ENCODE data around the gene TSR3.

TSR3 gene

DNA sequence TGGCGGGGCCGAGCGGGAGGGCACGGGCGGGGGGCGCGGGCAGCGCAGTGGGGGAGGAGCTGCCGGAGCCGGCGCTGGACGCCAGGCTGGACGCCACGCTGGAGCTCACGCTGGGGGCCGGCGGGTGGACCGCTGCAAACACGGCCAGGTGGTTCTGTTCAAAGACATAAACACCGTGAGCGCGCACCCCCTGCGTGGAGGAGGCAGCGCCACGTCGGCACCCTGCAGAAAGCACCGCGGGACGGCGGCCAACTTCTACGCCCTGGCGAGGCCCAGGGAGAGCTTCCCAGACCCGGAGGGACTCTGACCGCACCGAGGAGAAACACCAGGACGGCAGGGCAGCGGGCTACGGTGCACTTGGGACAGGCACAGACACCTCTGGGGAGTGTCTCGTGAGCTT, 33.6 kb upstream of the TSR3 start:
- in situ Hi-C loops (cut with MboI; ENCODE audit: low sequenced_read_pairs, unreplicated experiment): no loop called here
- no peak for DNase-seq (ENCODE audit: low spot score)
- TF ChIP-seq, protein P1, sequence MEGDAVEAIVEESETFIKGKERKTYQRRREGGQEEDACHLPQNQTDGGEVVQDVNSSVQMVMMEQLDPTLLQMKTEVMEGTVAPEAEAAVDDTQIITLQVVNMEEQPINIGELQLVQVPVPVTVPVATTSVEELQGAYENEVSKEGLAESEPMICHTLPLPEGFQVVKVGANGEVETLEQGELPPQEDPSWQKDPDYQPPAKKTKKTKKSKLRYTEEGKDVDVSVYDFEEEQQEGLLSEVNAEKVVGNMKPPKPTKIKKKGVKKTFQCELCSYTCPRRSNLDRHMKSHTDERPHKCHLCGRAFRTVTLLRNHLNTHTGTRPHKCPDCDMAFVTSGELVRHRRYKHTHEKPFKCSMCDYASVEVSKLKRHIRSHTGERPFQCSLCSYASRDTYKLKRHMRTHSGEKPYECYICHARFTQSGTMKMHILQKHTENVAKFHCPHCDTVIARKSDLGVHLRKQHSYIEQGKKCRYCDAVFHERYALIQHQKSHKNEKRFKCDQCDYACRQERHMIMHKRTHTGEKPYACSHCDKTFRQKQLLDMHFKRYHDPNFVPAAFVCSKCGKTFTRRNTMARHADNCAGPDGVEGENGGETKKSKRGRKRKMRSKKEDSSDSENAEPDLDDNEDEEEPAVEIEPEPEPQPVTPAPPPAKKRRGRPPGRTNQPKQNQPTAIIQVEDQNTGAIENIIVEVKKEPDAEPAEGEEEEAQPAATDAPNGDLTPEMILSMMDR (IDR thresholded peaks at IDR 0.05; ENCODE audit: borderline replicate concordance, control extremely low read depth, extremely low read depth, insufficient read depth, missing control alignments): no peak

DNA sequence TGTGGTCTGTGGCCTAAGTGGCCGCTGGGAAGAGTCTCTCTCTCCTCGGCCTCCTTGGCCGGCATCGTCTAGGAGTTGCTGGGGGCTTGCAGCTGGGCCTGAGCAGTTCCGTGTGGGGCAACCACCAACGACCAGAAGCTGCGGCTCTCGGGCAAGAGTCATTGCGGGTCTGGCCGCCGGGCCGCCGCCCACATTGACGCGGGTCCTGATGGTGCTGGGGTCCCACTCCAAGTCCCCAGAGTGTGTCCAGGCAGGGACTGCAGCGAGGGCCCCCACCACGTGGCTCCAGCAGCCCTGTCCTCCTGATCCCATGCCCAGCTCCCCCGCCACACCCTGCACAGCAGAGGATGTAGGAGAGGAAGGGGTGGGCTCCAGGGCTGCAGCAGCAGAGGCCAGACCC, 31.9 kb upstream of the TSR3 start:
- DNase-seq (ENCODE audit: low spot score): no peak
- in situ Hi-C loops (cut with MboI; ENCODE audit: low sequenced_read_pairs, unreplicated experiment): no loop called here
- TF ChIP-seq, protein P1 (IDR thresholded peaks at IDR 0.05; ENCODE audit: borderline replicate concordance, control extremely low read depth, extremely low read depth, insufficient read depth, missing control alignments): no peak

DNA sequence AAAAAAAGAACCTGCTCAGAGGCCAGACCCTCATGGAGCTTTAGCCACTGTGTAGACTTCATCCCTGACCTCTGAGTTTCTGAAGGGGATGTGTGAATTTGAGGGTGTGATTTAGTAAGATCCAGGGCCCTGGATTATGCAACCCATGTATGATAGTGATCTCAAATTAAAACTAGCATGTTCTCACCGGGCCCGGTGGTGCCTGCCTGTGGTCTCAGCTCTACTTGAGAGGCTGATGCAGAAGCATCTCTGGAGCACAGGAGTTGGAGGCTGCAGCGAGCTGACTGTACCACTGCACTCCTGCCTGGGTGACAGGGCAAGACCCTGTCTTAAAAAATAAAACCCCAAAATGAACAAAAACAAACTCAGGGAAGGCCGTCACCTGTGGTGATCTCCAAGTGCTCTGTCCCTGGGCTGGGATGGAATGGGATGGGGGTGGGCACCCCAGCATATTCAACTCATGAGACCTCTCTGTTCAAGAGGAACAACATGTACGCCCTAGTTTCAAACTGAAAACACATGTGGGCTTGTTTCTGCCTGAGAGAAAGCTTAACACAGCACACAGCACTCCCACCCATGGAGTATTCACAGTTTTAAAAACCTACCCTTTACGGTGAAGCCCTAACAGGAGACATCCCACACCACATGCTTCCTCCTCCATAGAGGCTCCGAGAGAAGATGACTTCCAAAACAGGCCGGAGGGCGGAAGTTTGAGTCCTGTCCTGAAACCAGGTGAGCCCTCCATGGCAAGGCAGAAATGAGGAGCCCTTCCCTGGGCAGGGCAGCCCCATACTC, 30.1 kb upstream of the TSR3 start:
- DNase-seq (ENCODE audit: low spot score): no peak
- TF ChIP-seq, protein P1 (IDR thresholded peaks at IDR 0.05; ENCODE audit: borderline replicate concordance, control extremely low read depth, extremely low read depth, insufficient read depth, missing control alignments): no peak
- in situ Hi-C loops (cut with MboI; ENCODE audit: low sequenced_read_pairs, unreplicated experiment): no loop called here

DNA sequence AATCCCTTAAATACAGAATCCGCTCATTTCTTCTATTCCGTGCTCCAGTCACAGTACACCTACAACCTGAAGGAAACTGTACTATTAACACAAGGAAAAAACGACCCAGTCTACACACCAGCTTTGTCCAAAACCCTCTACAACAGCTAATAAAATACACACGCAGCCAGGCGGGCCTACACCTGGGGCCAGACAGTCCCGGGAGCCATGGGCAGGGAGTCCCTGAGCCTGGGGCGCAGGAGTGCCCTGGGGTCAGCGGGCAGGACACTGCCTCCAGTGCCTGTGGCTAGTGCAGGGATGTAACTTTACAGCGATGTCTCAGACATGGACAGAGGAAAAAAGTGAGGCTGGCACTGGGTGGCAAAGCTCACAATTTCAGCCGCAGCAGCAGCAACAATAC, 28.5 kb upstream of the TSR3 start:
- in situ Hi-C loops (cut with MboI; ENCODE audit: low sequenced_read_pairs, unreplicated experiment): no loop called here
- TF ChIP-seq, protein P1 (IDR thresholded peaks at IDR 0.05; ENCODE audit: borderline replicate concordance, control extremely low read depth, extremely low read depth, insufficient read depth, missing control alignments): no peak
- no peak for DNase-seq (ENCODE audit: low spot score)

DNA sequence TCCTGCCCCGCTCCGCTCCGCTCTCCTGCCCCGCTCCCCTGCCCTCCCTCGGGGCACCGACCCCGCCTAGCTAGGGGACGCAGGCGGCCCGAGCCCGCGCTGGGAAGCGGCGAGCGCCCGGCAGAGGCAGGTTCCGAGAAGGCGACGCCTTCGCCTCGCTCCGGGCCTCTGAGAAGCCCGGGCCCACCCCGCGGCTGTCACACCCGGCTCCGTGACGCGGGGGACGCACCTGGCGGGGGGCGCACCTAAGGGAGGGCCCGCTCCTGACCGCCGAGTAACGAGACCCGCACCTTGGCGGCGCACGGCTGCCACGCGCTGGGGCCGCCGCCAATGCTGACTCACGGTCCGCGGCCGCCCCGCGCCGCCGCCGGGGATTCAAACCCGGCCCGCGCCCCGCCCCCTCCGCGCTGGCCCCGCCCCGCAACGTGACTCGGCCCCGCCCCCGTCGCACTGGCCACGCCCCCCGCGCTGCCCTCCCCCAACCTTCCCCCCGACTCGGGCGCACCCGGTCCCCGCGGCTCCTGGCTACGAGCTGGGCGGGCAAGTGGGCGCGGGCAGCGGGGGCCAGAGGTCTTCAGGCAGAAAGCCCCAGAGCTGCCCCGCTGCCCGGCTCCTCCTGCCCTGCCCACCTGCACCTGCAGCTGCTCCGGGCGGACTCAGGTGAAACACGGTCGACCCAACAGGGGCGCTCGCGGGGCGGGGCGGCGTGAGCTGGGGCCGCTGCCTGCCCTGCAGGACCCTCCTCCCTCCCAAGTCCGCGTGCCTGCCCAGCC, 27.8 kb upstream of the TSR3 start:
- TF ChIP-seq, protein P1 (IDR thresholded peaks at IDR 0.05; ENCODE audit: borderline replicate concordance, control extremely low read depth, extremely low read depth, insufficient read depth, missing control alignments): no peak
- in situ Hi-C loops (cut with MboI; ENCODE audit: low sequenced_read_pairs, unreplicated experiment): no loop called here
- DNase-seq (ENCODE audit: low spot score): peak; percentile 93

DNA sequence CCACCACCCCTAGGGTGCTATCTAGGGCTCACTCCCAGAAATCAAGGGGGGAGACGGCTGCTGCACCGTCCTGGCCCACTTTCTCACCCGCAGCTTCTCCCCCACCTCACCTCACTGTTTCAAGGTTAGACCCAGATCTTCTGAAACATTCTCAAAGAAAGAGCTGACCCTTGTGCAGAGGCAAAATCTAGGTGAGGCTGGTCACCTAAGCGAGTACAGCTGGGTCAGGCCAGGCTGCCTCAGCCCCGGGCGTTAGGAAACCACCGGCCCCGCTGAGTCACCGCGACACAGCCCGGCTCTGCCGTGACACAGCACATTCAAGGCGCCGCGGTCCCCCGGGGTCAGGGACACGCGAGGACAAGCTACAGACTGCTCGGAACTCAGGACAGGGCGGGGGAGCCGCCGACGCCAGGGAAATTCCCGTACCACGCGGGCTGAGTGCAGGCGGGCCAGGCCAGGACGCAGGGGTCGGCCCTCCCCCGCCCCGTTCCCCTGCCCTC, 27.2 kb upstream of the TSR3 start:
- in situ Hi-C loops (cut with MboI; ENCODE audit: low sequenced_read_pairs, unreplicated experiment): no loop called here
- peak; percentile 77 for DNase-seq (ENCODE audit: low spot score)
- TF ChIP-seq, protein P1 (IDR thresholded peaks at IDR 0.05; ENCODE audit: borderline replicate concordance, control extremely low read depth, extremely low read depth, insufficient read depth, missing control alignments): no peak

Data from GM13976 (cell line).